Liver (tissue), 9 donors: Measurements from ENCODE around the gene MKRN3. TPM values are rescaled to one million over a fixed set of nuclear protein-coding genes. Genes with fewer than 3 reads are reported as not detected.

Experiments used
- DNase-seq: peaks from one replicate; pipeline ENCODE4 v3.0.0-alpha.2; 2017; ENCODE audit warnings: low spot score
- H3K27ac ChIP-seq, 2 donors: one replicate each; pipeline ENCODE4 v1.7.0; 2013; ENCODE audit warnings: inconsistent platforms in 2 of 2, low read length in 2 of 2, control low read depth in 1 of 2, low read depth in 1 of 2, mild to moderate bottlenecking in 1 of 2
- H3K27me3 ChIP-seq, 4 donors: one replicate each; pipeline versions ENCODE4 v1.6.1 to v1.7.0; 2013; ENCODE audit warnings: low read length in 3 of 4, inconsistent platforms in 1 of 4, mild to moderate bottlenecking in 1 of 4, moderate library complexity in 1 of 4; ENCODE audit not compliant: control insufficient read depth in 4 of 4, insufficient read depth in 4 of 4
- H3K36me3 ChIP-seq, 4 donors: one replicate each; pipeline versions ENCODE4 v1.6.1 to v1.7.0; 2013; ENCODE audit warnings: low read length in 3 of 4, mild to moderate bottlenecking in 3 of 4, low read depth in 1 of 4, moderate library complexity in 1 of 4; ENCODE audit not compliant: control insufficient read depth in 4 of 4, insufficient read depth in 3 of 4
- H3K4me1 ChIP-seq, 4 donors: one replicate each; pipeline versions ENCODE4 v1.6.1 to v1.7.0; 2013; ENCODE audit warnings: low read length in 3 of 4, mild to moderate bottlenecking in 3 of 4, moderate library complexity in 1 of 4; ENCODE audit not compliant: control insufficient read depth in 4 of 4, insufficient read depth in 4 of 4
- H3K4me3 ChIP-seq, 3 donors: one replicate each; pipeline versions ENCODE4 v1.6.1 to v1.7.0; 2013; ENCODE audit warnings: low read length in 3 of 3, control low read depth in 1 of 3, low read depth in 1 of 3, mild to moderate bottlenecking in 1 of 3
- H3K9ac ChIP-seq, 2 donors: one replicate each; pipeline ENCODE4 v1.7.0; 2013; ENCODE audit warnings: low read length in 2 of 2, mild to moderate bottlenecking in 2 of 2, moderate library complexity in 2 of 2, control low read depth in 1 of 2, low read depth in 1 of 2
- H3K9me3 ChIP-seq, 4 donors: one replicate each; pipeline versions ENCODE4 v1.6.1 to v1.7.0; 2013; ENCODE audit warnings: low read length in 3 of 4; ENCODE audit not compliant: control insufficient read depth in 4 of 4
- ATF3 ChIP-seq: IDR thresholded peaks from 2 replicates; pipeline ENCODE4 v1.6.1; 2016; ENCODE audit warnings: antibody characterized with exemption
- CTCF ChIP-seq: fragments of 150-350 bp; IDR thresholded peaks from 2 replicates; pipeline ENCODE4 v1.5.1; 2017; ENCODE audit warnings: improper control_type of control experiment, low read depth, low read length; ENCODE audit not compliant: missing input control
- EGR1 ChIP-seq, 2 donors: IDR thresholded peaks; 2 replicates each; pipeline ENCODE4 v1.6.1; 2016 to 2018; ENCODE audit warnings: antibody characterized with exemption in 2 of 2, low read depth in 2 of 2
- FOXA1 ChIP-seq: IDR thresholded peaks from 2 replicates; pipeline ENCODE4 v1.6.1; 2016; ENCODE audit warnings: antibody characterized with exemption
- FOXA2 ChIP-seq: IDR thresholded peaks from 2 replicates; pipeline ENCODE4 v1.6.1; 2016; ENCODE audit warnings: antibody characterized with exemption
- GABPA ChIP-seq, 2 donors: IDR thresholded peaks in 1 of 2; conservative IDR thresholded peaks in 1 of 2; 2 replicates each; pipeline ENCODE4 v1.6.1; 2016; ENCODE audit warnings: antibody characterized with exemption in 2 of 2, mild to moderate bottlenecking in 1 of 2, moderate library complexity in 1 of 2
- HNF4A ChIP-seq, 2 donors: conservative IDR thresholded peaks; 2 replicates each; pipeline ENCODE4 v1.6.1; 2016; ENCODE audit warnings: antibody characterized with exemption in 2 of 2, mild to moderate bottlenecking in 2 of 2
- HNF4G ChIP-seq: IDR thresholded peaks from 2 replicates; pipeline ENCODE4 v1.6.1; 2016; ENCODE audit warnings: antibody characterized with exemption
- JUND ChIP-seq, 2 donors: IDR thresholded peaks; 2 replicates each; pipeline ENCODE4 v1.6.1; 2016; ENCODE audit warnings: antibody characterized with exemption in 2 of 2
- MAX ChIP-seq: IDR thresholded peaks from 2 replicates; pipeline ENCODE4 v1.6.1; 2016; ENCODE audit warnings: antibody characterized with exemption
- NR2F2 ChIP-seq: IDR thresholded peaks from 2 replicates; pipeline ENCODE4 v1.6.1; 2016; ENCODE audit warnings: antibody characterized with exemption
- RAD21 ChIP-seq, 2 donors: IDR thresholded peaks; 2 replicates each; pipeline ENCODE4 v1.6.1; 2016; ENCODE audit warnings: antibody characterized with exemption in 2 of 2, mild to moderate bottlenecking in 2 of 2
- RXRA ChIP-seq, 2 donors: IDR thresholded peaks; 2 replicates each; pipeline ENCODE4 v1.6.1; 2017 to 2018; ENCODE audit warnings: antibody characterized with exemption in 2 of 2, mild to moderate bottlenecking in 1 of 2
- SP1 ChIP-seq: IDR thresholded peaks from 2 replicates; pipeline ENCODE4 v1.6.1; 2018; ENCODE audit warnings: antibody characterized with exemption, mild to moderate bottlenecking
- TAF1 ChIP-seq: conservative IDR thresholded peaks from 2 replicates; pipeline ENCODE4 v1.6.1; 2016; ENCODE audit warnings: antibody characterized with exemption, mild to moderate bottlenecking
- YY1 ChIP-seq: IDR thresholded peaks from 2 replicates; pipeline ENCODE4 v1.6.1; 2016; ENCODE audit warnings: antibody characterized with exemption, mild to moderate bottlenecking
- WGBS: extraction: QIAGEN DNeasy Blood & Tissue Kit; methylation state at CpG from one replicate; pipeline ENCODE4 v1.1.7; 2013; 5-methylcytosine and 5-hydroxymethylcytosine counted together
- polyA plus RNA-seq, 2 donors: library from polyadenylated mRNA; stranded (reverse) in 1 of 2; unstranded in 1 of 2; fragments of 200-250 nt in 1 of 2; fragments of >200 nt in 1 of 2; fragmentation: Nextera tagmentation in 1 of 2; extraction: Ambion mirVana in 1 of 2; gene quantifications; one replicate each; pipeline versions ENCODE4 v1.2.1 to v1.2.3, GENCODE V29; 2013 to 2015
- total RNA-seq, 2 donors: library from RNA; depleted of rRNA; stranded (reverse); fragments of >200 nt; gene quantifications; one replicate each; pipeline ENCODE4 v1.2.3, GENCODE V29; 2014
- TF ChIP-seq, protein P1 (sequence below): IDR thresholded peaks from 2 replicates; pipeline ENCODE4 v1.6.1; 2016; ENCODE audit warnings: antibody characterized with exemption
- TF ChIP-seq, protein P2 (sequence below): IDR thresholded peaks from 2 replicates; pipeline ENCODE4 v1.6.1; 2016; ENCODE audit warnings: antibody characterized with exemption, mild to moderate bottlenecking
- donor health status: healthy.
- donor health status: healthy.
- donor health status: healthy.
- donor health status: healthy.
- donor health status: healthy.

The MKRN3 gene
- total and polyA plus RNA-seq, 4 donors, result 0.59 TPM; not detected in 3

GRCh38 chr15:23536659-23537058, 28.8 kb upstream of the MKRN3 start:
- no peak for DNase-seq
- WGBS, result 61% methylated on average over 3 of the region's 3 CpGs
- Histone ChIP-seq H3K4me1 (no peaks in the 10 kb centered on the region), H3K36me3 (no peaks in the 10 kb centered on the region), H3K4me3 (no peak overlapping the region), H3K9me3 (no peaks in the 10 kb centered on the region), H3K27ac (no peak overlapping the region), H3K9ac (no peak overlapping the region), H3K27me3 (peaks cover 0 to 3% (median 0%) of the 10 kb centered on the region in 4 donors)
- TF ChIP-seq MAX (no peak), HNF4G (no peak), EGR1 (IDR thresholded peaks at IDR 0.05; ENCODE audit: low read depth in 2 of 2) (no peak), FOXA2 (no peak), NR2F2 (no peak), TAF1 (no peak), GABPA (IDR thresholded peaks at IDR 0.05 in 1 of 2, conservative IDR thresholded peaks at IDR 0.05 in 1 of 2) (no peak), YY1 (no peak), SP1 (no peak), RAD21 (IDR thresholded peaks at IDR 0.05) (no peak), HNF4A (conservative IDR thresholded peaks at IDR 0.05) (no peak), ATF3 (no peak), CTCF (no peak), JUND (IDR thresholded peaks at IDR 0.05) (no peak), RXRA (IDR thresholded peaks at IDR 0.05) (no peak), FOXA1 (no peak)
- TF ChIP-seq, protein P1, sequence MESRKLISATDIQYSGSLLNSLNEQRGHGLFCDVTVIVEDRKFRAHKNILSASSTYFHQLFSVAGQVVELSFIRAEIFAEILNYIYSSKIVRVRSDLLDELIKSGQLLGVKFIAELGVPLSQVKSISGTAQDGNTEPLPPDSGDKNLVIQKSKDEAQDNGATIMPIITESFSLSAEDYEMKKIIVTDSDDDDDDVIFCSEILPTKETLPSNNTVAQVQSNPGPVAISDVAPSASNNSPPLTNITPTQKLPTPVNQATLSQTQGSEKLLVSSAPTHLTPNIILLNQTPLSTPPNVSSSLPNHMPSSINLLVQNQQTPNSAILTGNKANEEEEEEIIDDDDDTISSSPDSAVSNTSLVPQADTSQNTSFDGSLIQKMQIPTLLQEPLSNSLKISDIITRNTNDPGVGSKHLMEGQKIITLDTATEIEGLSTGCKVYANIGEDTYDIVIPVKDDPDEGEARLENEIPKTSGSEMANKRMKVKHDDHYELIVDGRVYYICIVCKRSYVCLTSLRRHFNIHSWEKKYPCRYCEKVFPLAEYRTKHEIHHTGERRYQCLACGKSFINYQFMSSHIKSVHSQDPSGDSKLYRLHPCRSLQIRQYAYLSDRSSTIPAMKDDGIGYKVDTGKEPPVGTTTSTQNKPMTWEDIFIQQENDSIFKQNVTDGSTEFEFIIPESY, result no peak
- TF ChIP-seq, protein P2, sequence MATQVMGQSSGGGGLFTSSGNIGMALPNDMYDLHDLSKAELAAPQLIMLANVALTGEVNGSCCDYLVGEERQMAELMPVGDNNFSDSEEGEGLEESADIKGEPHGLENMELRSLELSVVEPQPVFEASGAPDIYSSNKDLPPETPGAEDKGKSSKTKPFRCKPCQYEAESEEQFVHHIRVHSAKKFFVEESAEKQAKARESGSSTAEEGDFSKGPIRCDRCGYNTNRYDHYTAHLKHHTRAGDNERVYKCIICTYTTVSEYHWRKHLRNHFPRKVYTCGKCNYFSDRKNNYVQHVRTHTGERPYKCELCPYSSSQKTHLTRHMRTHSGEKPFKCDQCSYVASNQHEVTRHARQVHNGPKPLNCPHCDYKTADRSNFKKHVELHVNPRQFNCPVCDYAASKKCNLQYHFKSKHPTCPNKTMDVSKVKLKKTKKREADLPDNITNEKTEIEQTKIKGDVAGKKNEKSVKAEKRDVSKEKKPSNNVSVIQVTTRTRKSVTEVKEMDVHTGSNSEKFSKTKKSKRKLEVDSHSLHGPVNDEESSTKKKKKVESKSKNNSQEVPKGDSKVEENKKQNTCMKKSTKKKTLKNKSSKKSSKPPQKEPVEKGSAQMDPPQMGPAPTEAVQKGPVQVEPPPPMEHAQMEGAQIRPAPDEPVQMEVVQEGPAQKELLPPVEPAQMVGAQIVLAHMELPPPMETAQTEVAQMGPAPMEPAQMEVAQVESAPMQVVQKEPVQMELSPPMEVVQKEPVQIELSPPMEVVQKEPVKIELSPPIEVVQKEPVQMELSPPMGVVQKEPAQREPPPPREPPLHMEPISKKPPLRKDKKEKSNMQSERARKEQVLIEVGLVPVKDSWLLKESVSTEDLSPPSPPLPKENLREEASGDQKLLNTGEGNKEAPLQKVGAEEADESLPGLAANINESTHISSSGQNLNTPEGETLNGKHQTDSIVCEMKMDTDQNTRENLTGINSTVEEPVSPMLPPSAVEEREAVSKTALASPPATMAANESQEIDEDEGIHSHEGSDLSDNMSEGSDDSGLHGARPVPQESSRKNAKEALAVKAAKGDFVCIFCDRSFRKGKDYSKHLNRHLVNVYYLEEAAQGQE, result no peak
